A673 (cell line): ENCODE measurements around the gene CAMK1D.

Source experiments
- CTCF ChIP-seq: fragments of 300-800, 200-600 bp; sonication (generic); conservative IDR thresholded peaks from 2 replicates; pipeline ENCODE4 v1.5.1; 2017; ENCODE audit warnings: low read depth, mild to moderate bottlenecking, antibody characterized with exemption, low read length, moderate library complexity, mixed read lengths
- EZH2 ChIP-seq: fragments of 200-600 bp; sonication (generic); IDR thresholded peaks from 2 replicates; pipeline ENCODE4 v1.6.1; 2017; ENCODE audit warnings: borderline replicate concordance, low read depth, mild to moderate bottlenecking, mixed read lengths, antibody characterized with exemption, low read length; ENCODE audit not compliant: poor library complexity, severe bottlenecking

DNA sequence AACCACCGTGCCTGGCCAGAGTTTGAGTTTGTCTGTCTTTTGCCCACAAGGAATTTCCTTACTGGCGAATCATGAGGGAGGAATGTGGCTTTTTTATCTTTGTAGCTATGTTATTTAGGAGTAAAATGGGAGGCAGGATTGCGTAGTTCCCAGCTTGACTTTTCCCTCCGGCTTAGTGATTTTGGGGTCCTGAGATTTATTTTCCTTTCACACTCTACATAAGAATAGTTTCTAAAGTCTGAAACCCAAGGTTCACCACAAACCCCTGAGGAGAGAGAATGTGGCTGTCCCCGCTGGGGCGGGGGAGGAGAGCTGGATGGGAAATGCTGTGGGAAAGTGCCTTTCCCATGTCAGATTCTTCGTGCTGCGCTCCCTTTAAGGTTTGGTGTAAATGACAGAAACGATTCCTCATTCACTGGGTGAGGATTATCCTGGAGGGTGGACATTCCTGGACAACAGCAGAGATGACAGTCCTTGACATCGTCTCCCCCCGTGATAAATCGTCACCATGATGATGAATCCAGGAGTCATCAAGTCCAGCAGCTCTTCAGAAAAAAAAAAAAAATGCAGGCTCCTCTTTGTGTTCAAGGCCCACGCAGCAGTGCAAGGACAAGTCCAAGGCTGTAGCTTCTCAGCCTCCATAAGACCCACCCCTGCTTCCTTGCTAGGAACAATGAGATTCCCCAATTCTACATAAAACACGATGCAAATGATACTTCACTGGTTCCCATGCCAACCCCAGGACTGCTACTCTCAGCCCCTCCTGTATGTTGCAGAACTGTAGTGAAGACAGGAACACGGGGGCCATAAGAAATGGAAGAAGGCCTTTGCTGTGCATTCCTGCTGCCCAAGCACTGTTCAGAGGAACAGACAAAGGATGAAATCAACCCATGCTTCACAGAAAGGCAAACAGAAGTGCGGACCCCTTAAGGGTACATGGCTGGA is 419.1 kb downstream of the CAMK1D start:
- TF ChIP-seq CTCF (no peak), EZH2 (no peak)
